Esophagus squamous epithelium (tissue), 5 donors: ENCODE data around the gene ALDH3A1. TPM values are rescaled to one million over a fixed set of nuclear protein-coding genes. Genes with fewer than 3 reads are reported as not detected.

Experiments used
- DNase-seq: peaks from one replicate; lab custom pipeline; 2025; lab: John Stamatoyannopoulos, UW
- H3K27ac ChIP-seq, 4 donors: fragments of 200-600 bp; sonication (generic); one replicate each; pipeline ENCODE4 v1.5.1; 2016 to 2019; ENCODE audit warnings: mild to moderate bottlenecking in 1 of 4
- H3K27me3 ChIP-seq, 4 donors: fragments of 200-600 bp; sonication (generic); 1 replicate in 3 of 4; 2 replicates in 1 of 4; pipeline versions ENCODE4 v1.5.1 to v1.6.0; 2017 to 2021; ENCODE audit warnings: antibody characterized with exemption in 1 of 4
- H3K36me3 ChIP-seq, 3 donors: fragments of 200-600 bp; sonication (generic); one replicate each; pipeline ENCODE4 v1.5.1; 2016 to 2019
- H3K4me1 ChIP-seq, 3 donors: fragments of 200-600 bp; sonication (generic); one replicate each; pipeline ENCODE4 v1.5.1; 2017 to 2019
- H3K4me3 ChIP-seq, 4 donors: fragments of 200-600 bp; sonication (generic); 1 replicate in 3 of 4; 2 replicates in 1 of 4; pipeline ENCODE4 v1.5.1; 2016 to 2019; ENCODE audit warnings: mild to moderate bottlenecking in 2 of 4, moderate library complexity in 1 of 4
- H3K9me3 ChIP-seq, 3 donors: fragments of 200-600 bp; sonication (generic); one replicate each; pipeline ENCODE4 v1.5.1; 2016 to 2019
- CTCF ChIP-seq, 6 experiments: fragments of 450-650 bp in 4 of 6; fragments of 200-600 bp in 2 of 6; sonication (generic) in 2 of 6; IDR thresholded peaks; one replicate each; pipeline ENCODE4 v1.5.1; 2016 to 2019; ENCODE audit warnings: antibody characterized with exemption in 6 of 6, mild to moderate bottlenecking in 4 of 6, moderate library complexity in 4 of 6
- POLR2A ChIP-seq, 4 donors: fragments of 450-650 bp; IDR thresholded peaks; one replicate each; pipeline ENCODE4 v1.6.1; 2017; ENCODE audit warnings: antibody characterized with exemption in 4 of 4, mild to moderate bottlenecking in 4 of 4, moderate library complexity in 3 of 4
- WGBS, 2 donors: methylation state at CpG; one replicate each; pipeline ENCODE4 v1.1.5; 2018; 5-methylcytosine and 5-hydroxymethylcytosine counted together
- intact Hi-C: fragments of 100-400 bp; cut with DNase I; formaldehyde crosslinking; loops from one replicate; pipeline ENCODE4 v1.15.0; 2022
- total RNA-seq, 4 donors: library from RNA; depleted of rRNA; stranded (reverse); fragments of >200 nt; gene quantifications; one replicate each; pipeline ENCODE4 v1.1.0, GENCODE V29; 2016
- donor health status: DM: yes; HTN: yes; CAD: no.

The ALDH3A1 gene
- total RNA-seq, 4 donors from 2014 or later: 480 to 2,454 (median 606) TPM

GRCh38 chr17:19708431-19709175 is 39.5 kb downstream of the ALDH3A1 start:
- no peaks in the 10 kb centered on the region for H3K9me3 ChIP-seq
- H3K4me3 ChIP-seq: no peak overlapping the region
- H3K27me3 ChIP-seq: no peaks in the 10 kb centered on the region
- peaks cover 14 to 40% (median 16%) of the 10 kb centered on the region in 3 donors for H3K4me1 ChIP-seq
- no peak for DNase-seq
- 93% methylated on average over 4 of the region's 6 CpGs; no CpG with 5 or more reads in 1 of the 2 donors for WGBS, 2 donors
- intact Hi-C loops: no loop called here
- TF ChIP-seq CTCF (IDR thresholded peaks at IDR 0.05) (no peak), POLR2A (IDR thresholded peaks at IDR 0.05) (no peak)
- H3K27ac ChIP-seq: peak overlapping the region in 2 of 4 donors; percentile 79 to 90
- no peaks in the 10 kb centered on the region for H3K36me3 ChIP-seq

GRCh38 chr17:19707728-19708221 is 40.3 kb downstream of the ALDH3A1 start:
- DNase-seq: no peak
- Histone ChIP-seq H3K9me3 (no peaks in the 10 kb centered on the region), H3K27me3 (no peaks in the 10 kb centered on the region), H3K4me1 (peaks cover 14 to 40% (median 16%) of the 10 kb centered on the region in 3 donors), H3K4me3 (peak overlapping the region in 1 of 4 donors; percentile 9), H3K27ac (peak overlapping the region; percentile 57 to 90 (median 77)), H3K36me3 (no peaks in the 10 kb centered on the region)
- intact Hi-C loops: no loop called here
- TF ChIP-seq CTCF (IDR thresholded peaks at IDR 0.05): no peak
- TF ChIP-seq POLR2A (IDR thresholded peaks at IDR 0.05): no peak
- WGBS, 2 donors: 71% methylated on average over 4 of the region's 11 CpGs; no CpG with 5 or more reads in 1 of the 2 donors

- WGBS, 2 donors: 60 to 68% methylated on average over 2 to 6 of the region's 12 CpGs
- no peak for DNase-seq
- Histone ChIP-seq H3K27ac (peak overlapping the region; percentile 57 to 90 (median 77)), H3K9me3 (no peaks in the 10 kb centered on the region), H3K4me1 (peaks cover 14 to 40% (median 16%) of the 10 kb centered on the region in 3 donors), H3K36me3 (no peaks in the 10 kb centered on the region), H3K27me3 (no peaks in the 10 kb centered on the region), H3K4me3 (peak overlapping the region in 1 of 4 donors; percentile 9)
- TF ChIP-seq POLR2A (IDR thresholded peaks at IDR 0.05) (no peak), CTCF (IDR thresholded peaks at IDR 0.05) (no peak)
- intact Hi-C loops: no loop called here
These were observed 41.0 kb downstream of the ALDH3A1 start for GRCh38 chr17:19706791-19707727.

GRCh38 chr17:19705771-19706770 is 42.0 kb downstream of the ALDH3A1 start:
- H3K9me3 ChIP-seq: no peaks in the 10 kb centered on the region
- no peaks in the 10 kb centered on the region for H3K36me3 ChIP-seq
- intact Hi-C loops: no loop called here
- H3K27me3 ChIP-seq: no peaks in the 10 kb centered on the region
- H3K27ac ChIP-seq: peak overlapping the region; percentile 52 to 90 (median 68)
- TF ChIP-seq CTCF (IDR thresholded peaks at IDR 0.05) (no peak), POLR2A (IDR thresholded peaks at IDR 0.05) (no peak)
- H3K4me3 ChIP-seq: no peak overlapping the region
- H3K4me1 ChIP-seq: peaks cover 14 to 40% (median 16%) of the 10 kb centered on the region in 3 donors
- WGBS, 2 donors: 52 to 71% methylated on average over 5 to 10 of the region's 22 CpGs
- no peak for DNase-seq
